Coronary artery (tissue), 2 donors: ENCODE data around the gene WBP1L.
A peak's percentile ranks its signal among the peaks of the same experiment; 100 is the strongest.

Experiments used
- DNase-seq: peaks from one replicate; pipeline ENCODE4 v3.0.0-alpha.2; 2017; ENCODE audit warnings: low spot score
- H3K27ac ChIP-seq, 2 donors: fragments of 200-600 bp; sonication (generic); one replicate each; pipeline ENCODE4 v1.5.1; 2016 to 2019
- H3K4me3 ChIP-seq: fragments of 200-600 bp; sonication (generic); 2 replicates; pipeline ENCODE4 v1.5.1; 2016; ENCODE audit warnings: mild to moderate bottlenecking, moderate library complexity
- CTCF ChIP-seq: fragments of 200-600 bp; sonication (generic); IDR thresholded peaks from one replicate; pipeline ENCODE4 v1.5.1; 2019; ENCODE audit warnings: antibody characterized with exemption

The WBP1L gene

GRCh38 chr10:102767428-102768160 is 23.8 kb downstream of the WBP1L start:
- TF ChIP-seq CTCF: no peak
- H3K27ac ChIP-seq: no peak overlapping the region
- DNase-seq: no peak
- H3K4me3 ChIP-seq: no peak overlapping the region

GRCh38 chr10:102769375-102770107 is 25.8 kb downstream of the WBP1L start:
- peak overlapping the region; percentile 4 to 15 for H3K27ac ChIP-seq
- no peak for TF ChIP-seq CTCF
- no peak overlapping the region for H3K4me3 ChIP-seq
- no peak for DNase-seq

GRCh38 chr10:102770108-102770482 is 26.3 kb downstream of the WBP1L start:
- DNase-seq: no peak
- H3K27ac ChIP-seq: peak overlapping the region; percentile 4 to 15

GRCh38 chr10:102770792-102771191 is 27.0 kb downstream of the WBP1L start:
- no peak for TF ChIP-seq CTCF
- H3K27ac ChIP-seq: peak overlapping the region in 1 of 2 donors; percentile 15
- no peak for DNase-seq
- no peak overlapping the region for H3K4me3 ChIP-seq

More at GRCh38 chr10:102770108-102770482, 26.3 kb downstream of the WBP1L start:
- no peak overlapping the region for H3K4me3 ChIP-seq
- TF ChIP-seq CTCF: no peak

- Histone ChIP-seq H3K4me3 (no peak overlapping the region), H3K27ac (peak overlapping the region; percentile 58 to 95)
- DNase-seq: no peak
- no peak for TF ChIP-seq CTCF
Measured at GRCh38 chr10:102773320-102773719, 29.6 kb downstream of the WBP1L start.

GRCh38 chr10:102773986-102774385 is 30.2 kb downstream of the WBP1L start:
- no peak for DNase-seq
- Histone ChIP-seq H3K4me3 (peak overlapping the region; percentile 29), H3K27ac (peak overlapping the region; percentile 95 to 97)
- no peak for TF ChIP-seq CTCF
